PFSK-1 (cell line): Measurements from ENCODE around the gene PLOD3.

ENCODE experiments used
- FOXP2 ChIP-seq: optimal IDR thresholded peaks from 2 replicates; pipeline ENCODE3; 2011; ENCODE audit warnings: borderline replicate concordance, control low read depth, inconsistent platforms; ENCODE audit not compliant: insufficient read depth; ENCODE audit errors: extremely low read length, extremely low read depth
- POLR2AphosphoS5 ChIP-seq: IDR thresholded peaks from 2 replicates; pipeline ENCODE4 v1.6.1; 2012; ENCODE audit warnings: low read depth, mild to moderate bottlenecking, control low read depth, low read length, moderate library complexity
- SIN3A ChIP-seq: IDR thresholded peaks from 2 replicates; pipeline ENCODE4 v1.6.1; 2012; ENCODE audit warnings: mild to moderate bottlenecking, low read length, moderate library complexity, borderline replicate concordance; ENCODE audit not compliant: insufficient read depth
- TAF1 ChIP-seq: IDR thresholded peaks from 2 replicates; pipeline ENCODE4 v1.6.1; 2012; ENCODE audit warnings: low read length, control low read depth, borderline replicate concordance; ENCODE audit not compliant: insufficient read depth
- TF ChIP-seq, protein P1 (sequence below), 2 experiments: IDR thresholded peaks; 2 replicates each; pipeline versions ENCODE4 v1.6.1 to v1.8.0; 2011 to 2012; ENCODE audit warnings: low read depth in 2 of 2, low read length in 2 of 2, control low read depth in 1 of 2, inconsistent platforms in 1 of 2, mild to moderate bottlenecking in 1 of 2, moderate library complexity in 1 of 2; ENCODE audit not compliant: insufficient read depth in 1 of 2

The PLOD3 gene

DNA sequence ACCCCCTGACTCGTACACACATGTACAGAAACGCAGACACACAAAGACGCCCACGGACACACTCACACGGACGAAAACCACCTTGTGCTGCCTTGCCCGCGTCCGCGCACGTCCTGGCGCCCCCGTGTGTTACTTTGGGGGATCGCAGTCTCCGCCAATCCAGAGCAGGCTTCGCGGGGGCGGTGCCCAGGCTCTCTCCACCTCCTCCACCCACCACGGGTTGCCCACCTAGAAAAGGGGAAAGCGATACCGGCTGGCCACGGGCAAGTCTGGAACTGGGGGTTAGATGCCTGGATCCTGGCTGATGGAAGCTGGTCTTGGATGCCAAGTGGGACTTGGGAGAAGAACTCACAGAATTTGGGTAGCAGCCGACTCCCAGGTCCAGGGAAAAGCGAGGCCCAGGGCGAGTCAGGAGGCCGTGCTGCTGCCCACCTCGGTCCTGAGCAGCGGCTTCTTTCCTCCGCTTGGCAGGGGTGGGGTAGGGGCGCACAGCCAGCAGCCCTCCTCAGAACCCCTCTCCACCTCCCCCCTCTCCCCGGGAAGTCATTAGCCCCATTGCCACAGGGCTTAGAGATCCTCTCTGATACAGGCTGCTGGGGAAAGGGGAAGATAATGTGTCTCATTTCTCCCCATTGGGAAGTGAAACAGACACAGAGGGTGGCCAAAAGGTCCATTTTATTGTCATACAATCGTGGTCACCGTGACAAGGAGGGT, 47.4 kb downstream of the PLOD3 start:
- TF ChIP-seq, protein P1, sequence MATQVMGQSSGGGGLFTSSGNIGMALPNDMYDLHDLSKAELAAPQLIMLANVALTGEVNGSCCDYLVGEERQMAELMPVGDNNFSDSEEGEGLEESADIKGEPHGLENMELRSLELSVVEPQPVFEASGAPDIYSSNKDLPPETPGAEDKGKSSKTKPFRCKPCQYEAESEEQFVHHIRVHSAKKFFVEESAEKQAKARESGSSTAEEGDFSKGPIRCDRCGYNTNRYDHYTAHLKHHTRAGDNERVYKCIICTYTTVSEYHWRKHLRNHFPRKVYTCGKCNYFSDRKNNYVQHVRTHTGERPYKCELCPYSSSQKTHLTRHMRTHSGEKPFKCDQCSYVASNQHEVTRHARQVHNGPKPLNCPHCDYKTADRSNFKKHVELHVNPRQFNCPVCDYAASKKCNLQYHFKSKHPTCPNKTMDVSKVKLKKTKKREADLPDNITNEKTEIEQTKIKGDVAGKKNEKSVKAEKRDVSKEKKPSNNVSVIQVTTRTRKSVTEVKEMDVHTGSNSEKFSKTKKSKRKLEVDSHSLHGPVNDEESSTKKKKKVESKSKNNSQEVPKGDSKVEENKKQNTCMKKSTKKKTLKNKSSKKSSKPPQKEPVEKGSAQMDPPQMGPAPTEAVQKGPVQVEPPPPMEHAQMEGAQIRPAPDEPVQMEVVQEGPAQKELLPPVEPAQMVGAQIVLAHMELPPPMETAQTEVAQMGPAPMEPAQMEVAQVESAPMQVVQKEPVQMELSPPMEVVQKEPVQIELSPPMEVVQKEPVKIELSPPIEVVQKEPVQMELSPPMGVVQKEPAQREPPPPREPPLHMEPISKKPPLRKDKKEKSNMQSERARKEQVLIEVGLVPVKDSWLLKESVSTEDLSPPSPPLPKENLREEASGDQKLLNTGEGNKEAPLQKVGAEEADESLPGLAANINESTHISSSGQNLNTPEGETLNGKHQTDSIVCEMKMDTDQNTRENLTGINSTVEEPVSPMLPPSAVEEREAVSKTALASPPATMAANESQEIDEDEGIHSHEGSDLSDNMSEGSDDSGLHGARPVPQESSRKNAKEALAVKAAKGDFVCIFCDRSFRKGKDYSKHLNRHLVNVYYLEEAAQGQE (IDR thresholded peaks at IDR 0.05; ENCODE audit: insufficient read depth in 1 of 2, low read depth in 2 of 2, low read length in 2 of 2), result no peak
- 0 out of 2 replicates have a peak, but pooled peaks have one; percentile 58 for TF ChIP-seq TAF1
- TF ChIP-seq POLR2AphosphoS5, result peak; percentile 58; the same call in 1 of the 2 replicates
- no peak for TF ChIP-seq FOXP2
- peak; percentile 49; the same call in 1 of the 2 replicates for TF ChIP-seq SIN3A

DNA sequence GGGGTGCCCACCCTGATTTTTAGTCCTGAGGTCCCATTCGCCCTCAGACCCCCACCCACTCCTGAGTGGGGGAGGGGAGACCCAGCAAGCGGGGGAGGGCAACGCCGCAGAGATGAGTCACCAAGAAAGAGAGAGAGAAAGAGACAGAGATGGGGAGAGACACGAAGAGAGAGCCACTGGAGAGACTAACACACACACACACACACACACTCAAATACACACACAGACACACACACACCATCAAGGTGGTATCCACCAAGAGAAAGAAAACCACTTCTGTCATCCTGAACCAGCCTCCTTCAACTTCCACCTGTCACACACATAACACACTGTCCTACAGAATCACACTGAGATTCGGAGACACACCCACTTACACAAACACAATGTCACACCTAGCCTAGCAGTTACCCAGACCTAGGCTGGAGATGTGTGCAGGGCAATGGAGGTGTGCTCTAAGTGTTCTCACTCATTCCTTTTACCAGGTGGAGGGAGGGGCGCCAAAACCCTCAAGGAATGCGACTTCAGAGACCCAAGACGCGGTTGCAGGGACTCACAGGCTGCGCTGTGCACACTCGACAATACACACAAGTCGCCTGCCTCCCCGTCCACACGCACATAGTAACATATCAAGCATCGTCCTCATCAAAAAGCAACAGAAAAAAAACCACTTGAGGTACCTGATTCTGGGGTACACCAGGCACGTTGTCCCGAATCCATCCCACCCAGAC, 48.1 kb downstream of the PLOD3 start:
- no peak for TF ChIP-seq TAF1
- TF ChIP-seq POLR2AphosphoS5, result peak; percentile 14; the same call in 1 of the 2 replicates

DNA sequence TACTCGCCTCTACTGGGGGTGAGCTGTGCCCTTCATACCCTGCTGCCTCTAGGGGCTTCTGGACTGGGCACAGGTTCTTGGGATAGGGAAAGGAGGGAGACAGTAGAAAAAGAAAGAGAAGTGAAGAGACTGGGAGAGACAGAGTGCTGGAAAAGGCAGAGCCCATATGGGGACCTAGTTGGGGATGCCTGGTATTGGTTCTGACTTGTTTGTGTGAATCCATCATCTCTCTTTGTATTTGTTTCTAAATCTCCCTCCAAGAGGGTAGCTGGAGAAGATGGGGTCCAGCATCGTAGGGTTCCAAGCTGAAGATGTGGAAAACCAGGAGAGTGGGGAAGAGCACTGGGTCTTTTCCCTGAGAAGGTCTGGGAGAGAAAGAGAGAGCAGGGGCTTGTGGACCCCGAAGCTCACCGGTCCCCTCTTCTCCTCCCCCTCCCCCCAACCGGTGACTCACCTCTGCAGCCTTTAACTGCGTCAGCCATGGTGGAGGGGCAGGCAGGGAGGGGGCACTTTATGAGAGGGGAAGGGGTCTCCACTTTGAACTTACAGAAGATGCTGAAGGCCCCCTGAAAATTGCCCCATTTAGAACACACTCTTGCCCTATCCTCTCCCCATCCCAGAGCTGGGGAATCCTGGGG, 48.9 kb downstream of the PLOD3 start:
- TF ChIP-seq, protein P1 (IDR thresholded peaks at IDR 0.05; ENCODE audit: insufficient read depth in 1 of 2, low read depth in 2 of 2, low read length in 2 of 2), result no peak
- TF ChIP-seq FOXP2 (no peak), SIN3A (no peak)

DNA sequence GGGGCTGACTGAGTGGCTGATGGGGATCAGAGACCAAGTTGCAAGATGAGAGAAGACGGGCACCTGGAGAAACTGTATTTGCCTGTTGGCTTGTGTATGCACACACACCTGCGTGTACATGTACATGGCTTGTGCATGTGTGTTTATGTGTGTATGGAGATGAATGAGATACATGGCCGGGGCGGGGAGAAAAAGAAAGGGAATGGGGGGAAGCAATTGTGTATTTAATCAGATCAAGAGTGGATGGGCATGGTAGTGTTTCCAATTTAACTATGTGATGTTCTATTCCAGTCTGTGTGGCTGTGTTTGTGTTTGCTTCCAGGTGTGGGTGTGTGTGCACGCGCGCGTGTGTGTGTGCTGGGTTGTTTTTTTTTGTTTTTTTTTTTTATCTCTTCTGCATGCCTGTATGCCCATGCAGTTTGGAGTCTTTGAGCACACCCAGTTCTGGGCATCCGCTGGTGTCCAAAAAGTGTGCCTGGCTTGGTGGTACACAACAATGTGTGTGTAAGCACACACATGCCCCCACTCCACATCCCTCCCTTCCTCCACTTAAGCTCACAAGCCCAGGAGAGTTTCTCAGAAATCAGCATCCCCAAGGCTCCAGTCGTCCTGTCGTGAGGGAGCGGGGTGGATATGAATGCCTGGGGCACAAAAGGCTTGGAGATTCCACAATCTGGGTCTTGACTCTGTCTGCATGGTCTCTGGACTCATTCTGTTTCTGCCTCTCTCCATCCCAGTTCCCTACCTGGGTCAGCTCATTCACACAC, 49.6 kb downstream of the PLOD3 start:
- 0 out of 2 replicates have a peak, but pooled peaks have one; percentile 4 for TF ChIP-seq SIN3A
- TF ChIP-seq FOXP2, result no peak

DNA sequence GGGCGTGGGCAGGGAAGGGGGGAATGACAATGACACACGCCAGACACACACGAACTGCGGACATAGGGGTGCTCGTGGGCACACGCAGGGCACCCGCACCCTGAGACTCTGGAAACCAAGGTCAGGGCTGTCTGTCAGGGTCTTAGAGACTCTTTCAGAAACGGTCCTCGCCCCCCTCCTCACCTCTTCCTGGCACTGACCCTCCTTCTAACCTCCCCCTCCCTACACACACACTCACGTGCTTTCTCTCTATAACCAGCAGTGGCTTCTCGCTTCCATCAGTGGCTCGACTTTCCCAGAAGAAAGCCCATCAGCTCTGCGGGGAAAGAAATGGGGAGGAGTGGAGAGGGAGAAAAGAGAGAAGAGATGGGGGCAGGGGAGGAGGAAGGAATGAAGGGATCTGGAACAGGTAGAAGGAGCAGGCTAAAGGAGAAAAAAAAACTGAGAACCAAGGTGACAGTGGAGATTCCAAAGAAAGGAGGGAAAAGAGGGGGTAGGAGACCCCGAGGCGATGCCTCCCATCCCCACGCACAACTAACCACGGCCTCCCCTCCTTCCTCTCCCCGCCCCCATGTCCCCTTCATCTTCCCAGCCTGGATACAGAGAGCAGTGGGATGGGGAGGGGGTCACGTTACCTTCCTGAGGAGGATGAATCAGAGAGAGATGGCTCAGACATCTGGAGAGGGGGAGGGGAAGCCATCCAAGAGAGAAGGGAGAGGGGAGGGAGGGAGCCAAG, 50.3 kb downstream of the PLOD3 start:
- TF ChIP-seq TAF1 (no peak), POLR2AphosphoS5 (peak; percentile 51), SIN3A (peak; percentile 77; the same call in 1 of the 2 replicates), FOXP2 (no peak)
- TF ChIP-seq, protein P1 (IDR thresholded peaks at IDR 0.05; ENCODE audit: insufficient read depth in 1 of 2, low read depth in 2 of 2, low read length in 2 of 2), result no peak
